GM12878 (cell line): ENCODE results near the gene STAT4. TPM values are rescaled to one million over a fixed set of nuclear protein-coding genes. Genes with fewer than 3 reads are reported as not detected.

ENCODE experiments used
- ATAC-seq: fragments of 200-7000 bp; cut with Tn5 transposase; 3 replicates; pipeline ENCODE4 v1.9.1; 2020; ENCODE audit warnings: mild to moderate bottlenecking, moderate library complexity
- BruUV-seq: library from RNA; stranded (reverse); fragments of 400-500 nt; replicated peaks from 2 replicates; lab custom pipeline; 2021; lab: Mats Ljungman, UMichigan
- CTCF ChIA-PET: fragments of 300-600 bp; sonication (Branson Sonifier 250); formaldehyde crosslinking; extraction: SDS; loops from one replicate; lab custom pipeline; 2021; ENCODE audit warnings: inconsistent platforms; lab: Yijun Ruan, JAX
- POLR2A ChIA-PET: fragments of 350-600 bp; formaldehyde crosslinking; extraction: SDS; loops from one replicate; lab custom pipeline; 2021; ENCODE audit warnings: inconsistent platforms; lab: Charles Lee
- RAD21 ChIA-PET: fragments of 300-600 bp; sonication (Branson Sonifier 250); formaldehyde crosslinking; loops from one replicate; lab custom pipeline; 2023; ENCODE audit warnings: antibody characterized with exemption; ENCODE audit not compliant: unreplicated experiment; lab: Charles Lee
- SMC1A ChIA-PET: fragments of 300-600 bp; sonication (Branson Sonifier 250); formaldehyde crosslinking; loops from one replicate; lab custom pipeline; 2023; ENCODE audit not compliant: unreplicated experiment, uncharacterized antibody; lab: Charles Lee
- DNase-seq: peaks from one replicate; pipeline ENCODE4 v3.0.0-alpha.2; 2011; ENCODE audit warnings: low read depth, low spot score
- FAIRE-seq: peaks from 3 replicates; lab custom pipeline; 2011; peaks lifted over from hg19 to GRCh38; lab: Jason Lieb, UNC
- H2AFZ ChIP-seq: 2 replicates; pipeline ENCODE4 v1.6.0; 2011; ENCODE audit warnings: low read depth, low read length, control low read depth; ENCODE audit not compliant: control insufficient read depth
- H3K27ac ChIP-seq: 2 replicates; pipeline ENCODE4 v1.5.1; 2011; ENCODE audit warnings: control low read depth; ENCODE audit not compliant: control insufficient read depth, insufficient read depth
- H3K27me3 ChIP-seq, 2 experiments: replicated peaks in 1 of 2; 2 replicates each; pipeline versions ENCODE4 v1.6.0 to v1.6.1; 2011; ENCODE audit warnings: low read length in 1 of 2; ENCODE audit not compliant: control insufficient read depth in 2 of 2, insufficient read depth in 2 of 2
- H3K36me3 ChIP-seq, 2 experiments: 2 replicates each; pipeline ENCODE4 v1.5.1; 2011; ENCODE audit warnings: low read length in 1 of 2; ENCODE audit not compliant: control insufficient read depth in 2 of 2, insufficient read depth in 2 of 2
- H3K4me1 ChIP-seq: 2 replicates; pipeline ENCODE4 v1.6.1; 2011; ENCODE audit warnings: mild to moderate bottlenecking, low read length, moderate library complexity, mixed read lengths; ENCODE audit not compliant: control insufficient read depth, insufficient read depth
- H3K4me2 ChIP-seq: 2 replicates; pipeline ENCODE4 v1.6.0; 2011; ENCODE audit warnings: control low read depth; ENCODE audit not compliant: control insufficient read depth, insufficient read depth
- H3K4me3 ChIP-seq: fragments of 200-600 bp; sonication (generic); 2 replicates; pipeline ENCODE4 v1.5.1; 2016
- H3K79me2 ChIP-seq: 2 replicates; pipeline ENCODE4 v1.6.0; 2011; ENCODE audit warnings: low read length; ENCODE audit not compliant: control insufficient read depth, insufficient read depth
- H3K9ac ChIP-seq: 2 replicates; pipeline ENCODE4 v1.8.0; 2011; ENCODE audit warnings: low read length, control low read depth, mixed read lengths; ENCODE audit not compliant: control insufficient read depth, insufficient read depth
- H3K9me3 ChIP-seq: replicated peaks from 3 replicates; pipeline ENCODE4 v1.5.1; 2011; ENCODE audit warnings: mild to moderate bottlenecking, low read length; ENCODE audit not compliant: control insufficient read depth, insufficient read depth
- H4K20me1 ChIP-seq: 2 replicates; pipeline ENCODE4 v1.6.0; 2011; ENCODE audit not compliant: control insufficient read depth, insufficient read depth
- CHD4 ChIP-seq: fragments of 200-600 bp; sonication (generic); IDR thresholded peaks from 2 replicates; pipeline ENCODE4 v1.6.1; 2016; ENCODE audit warnings: mild to moderate bottlenecking
- EP300 ChIP-seq, 2 experiments: fragments of 150-350 bp in 1 of 2; IDR thresholded peaks; 2 replicates each; pipeline ENCODE4 v1.6.1; 2011 to 2012; ENCODE audit warnings: low read depth in 2 of 2, low read length in 2 of 2, borderline replicate concordance in 1 of 2, improper control_type of control experiment in 1 of 2, inconsistent platforms in 1 of 2; ENCODE audit not compliant: control insufficient read depth in 1 of 2
- NFIC ChIP-seq: IDR thresholded peaks from 2 replicates; pipeline ENCODE4 v1.6.1; 2012; ENCODE audit warnings: low read depth, mild to moderate bottlenecking, inconsistent platforms, low read length, moderate library complexity
- NFYA ChIP-seq: IDR thresholded peaks from 2 replicates; pipeline ENCODE4 v1.6.1; 2011; ENCODE audit warnings: low read depth, mild to moderate bottlenecking, low read length, improper control_type of control experiment, borderline replicate concordance
- POLR2AphosphoS2 ChIP-seq: IDR thresholded peaks from 2 replicates; pipeline ENCODE4 v1.6.1; 2011; ENCODE audit warnings: low read depth, mild to moderate bottlenecking, low read length, improper control_type of control experiment, moderate library complexity
- SP1 ChIP-seq: IDR thresholded peaks from one replicate; pipeline ENCODE4 v1.6.1; 2011; ENCODE audit warnings: low read depth, low read length
- STAT3 ChIP-seq: IDR thresholded peaks from 2 replicates; pipeline ENCODE4 v1.6.1; 2011; ENCODE audit warnings: low read depth, low read length, improper control_type of control experiment
- SUPT20H ChIP-seq: IDR thresholded peaks from 2 replicates; pipeline ENCODE4 v1.6.1; 2011; ENCODE audit warnings: low read depth, mild to moderate bottlenecking, low read length, moderate library complexity, borderline replicate concordance; ENCODE audit not compliant: control insufficient read depth
- WGBS: methylation state at CpG from one replicate; pipeline ENCODE4 v1.1.6; 2016; ENCODE audit warnings: low lambda C conversion rate; ENCODE audit not compliant: insufficient replicate concordance, insufficient coverage; ENCODE audit errors: missing lambda C conversion rate; 5-methylcytosine and 5-hydroxymethylcytosine counted together
- in situ Hi-C: fragments of 300-500 bp; cut with MboI; formaldehyde crosslinking; loops from 9 replicates; pipeline ENCODE4 v1.14.3; 2018; ENCODE audit warnings: mixed read lengths
- intact Hi-C: fragments of 100-400 bp; cut with micrococcal nuclease; formaldehyde crosslinking; loops from one replicate; pipeline ENCODE4 v1.14.2; 2022; ENCODE audit not compliant: unreplicated experiment
- polyA plus RNA-seq, 11 experiments: library from polyadenylated mRNA; depleted of rRNA in 4 of 11; unstranded in 6 of 11; stranded (reverse) in 5 of 11; fragments of >200 nt; fragmentation: Nextera tagmentation in 4 of 11; fragmentation: Illumina TruSeq in 1 of 11; extraction: Ambion mirVana in 4 of 11; extraction: Trizol in 1 of 11; gene quantifications; 1 replicate in 1 of 11; 2 replicates in 10 of 11; pipeline versions ENCODE4 v1.2.1 to v1.2.3, GENCODE V29; 2011 to 2016; ENCODE audit warnings: inconsistent platforms in 2 of 11, missing spikeins in 2 of 11, low read depth in 1 of 11
- total RNA-seq, 4 experiments: library from RNA; depleted of rRNA in 3 of 4; stranded (reverse); fragments of >200 nt in 3 of 4; fragmentation: Illumina TruSeq in 1 of 4; extraction: Trizol in 1 of 4; gene quantifications; 2 replicates each; pipeline versions ENCODE4 v1.2.1 to v1.2.3, GENCODE V29; 2013 to 2021
- TF ChIP-seq, protein P1 (sequence below): fragments of 450-650 bp; IDR thresholded peaks from 2 replicates; pipeline ENCODE4 v1.6.1; 2017; ENCODE audit warnings: low read depth, mild to moderate bottlenecking, moderate library complexity

Gene STAT4
- total and polyA plus RNA-seq, 10 of the 15 experiments (the other 5 are each of a cell fraction or from before 2014, with no cell fraction given): 3.1 to 9.3 (median 7.1) TPM

DNA sequence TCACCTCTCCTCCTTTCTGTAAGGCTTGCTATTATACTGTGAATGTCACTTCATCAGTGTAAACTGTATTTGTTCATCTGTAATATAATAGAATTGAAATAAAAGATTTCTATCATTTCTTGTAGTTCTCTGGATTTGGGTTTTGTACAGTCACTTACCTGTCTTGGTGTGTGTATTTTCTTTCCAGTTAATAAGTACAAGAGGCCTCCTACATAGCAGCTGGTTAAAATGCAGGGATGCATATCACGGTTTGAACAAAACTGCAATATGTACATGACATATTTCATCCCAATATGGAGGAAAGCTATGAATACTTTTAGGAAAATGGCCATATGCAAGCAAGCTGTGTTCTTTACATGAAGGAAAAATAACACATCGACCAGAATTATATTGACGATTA lies 131.4 kb downstream of the STAT4 start:
- 74% methylated on average over 3 of the region's 3 CpGs for WGBS
- DNase-seq (no peak), ATAC-seq (no peak), FAIRE-seq (no peak)
- ChIA-PET SMC1A (interaction anchor here (0.7 to 2.7 kb wide), 9 partner anchors 8 to 340 kb away, joined by 3 to 16 read pairs (median 4); no protein-coding TSS in a partner anchor), CTCF (interaction anchor here (1.0 to 2.2 kb wide), 5 partner anchors 10 to 91 kb away, joined by 3 to 8 read pairs (median 3); no protein-coding TSS in a partner anchor), RAD21 (interaction anchor here (0.5 to 3.1 kb wide), 12 partner anchors 8 to 485 kb away, joined by 3 to 18 read pairs (median 5); partner anchors contain the start of gene NEMP2), POLR2A (interaction anchor here (0.6 to 3.2 kb wide), 13 partner anchors 7 to 658 kb away, joined by 3 to 28 read pairs (median 3); partner anchors contain the start of gene NABP1)
- H3K9me3 ChIP-seq: no peaks in the 10 kb centered on the region; the same call in 2 of the 3 replicates
- in situ Hi-C loops: no loop called here
- H3K4me1 ChIP-seq: peaks cover 57% of the 10 kb centered on the region
- peak overlapping the region; percentile 100 for H3K27ac ChIP-seq
- BruUV-seq: no TSS peak
- no peaks in the 10 kb centered on the region for H4K20me1 ChIP-seq
- intact Hi-C loops: no loop called here
- peak overlapping the region; percentile 19 for H3K4me2 ChIP-seq
- peak overlapping the region; percentile 70; the same call in 1 of the 2 replicates for H2AFZ ChIP-seq
- TF ChIP-seq POLR2AphosphoS2 (no peak), CHD4 (no peak), NFYA (no peak), STAT3 (no peak), NFIC (no peak), SUPT20H (no peak), EP300 (IDR thresholded peaks at IDR 0.05; ENCODE audit: borderline replicate concordance in 1 of 2, control insufficient read depth in 1 of 2, low read depth in 2 of 2, low read length in 2 of 2) (no peak), SP1 (no peak)
- TF ChIP-seq, protein P1, sequence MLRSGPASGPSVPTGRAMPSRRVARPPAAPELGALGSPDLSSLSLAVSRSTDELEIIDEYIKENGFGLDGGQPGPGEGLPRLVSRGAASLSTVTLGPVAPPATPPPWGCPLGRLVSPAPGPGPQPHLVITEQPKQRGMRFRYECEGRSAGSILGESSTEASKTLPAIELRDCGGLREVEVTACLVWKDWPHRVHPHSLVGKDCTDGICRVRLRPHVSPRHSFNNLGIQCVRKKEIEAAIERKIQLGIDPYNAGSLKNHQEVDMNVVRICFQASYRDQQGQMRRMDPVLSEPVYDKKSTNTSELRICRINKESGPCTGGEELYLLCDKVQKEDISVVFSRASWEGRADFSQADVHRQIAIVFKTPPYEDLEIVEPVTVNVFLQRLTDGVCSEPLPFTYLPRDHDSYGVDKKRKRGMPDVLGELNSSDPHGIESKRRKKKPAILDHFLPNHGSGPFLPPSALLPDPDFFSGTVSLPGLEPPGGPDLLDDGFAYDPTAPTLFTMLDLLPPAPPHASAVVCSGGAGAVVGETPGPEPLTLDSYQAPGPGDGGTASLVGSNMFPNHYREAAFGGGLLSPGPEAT: no peak
- H3K27me3 ChIP-seq: no peaks in the 10 kb centered on the region
- H3K36me3 ChIP-seq: no peaks in the 10 kb centered on the region
- no peak overlapping the region; the same call in 1 of the 2 replicates for H3K4me3 ChIP-seq
- peak overlapping the region; percentile 100; the same call in 1 of the 2 replicates for H3K9ac ChIP-seq
- H3K79me2 ChIP-seq: peaks cover 30% of the 10 kb centered on the region
